SK-N-SH (cell line): Measurements from ENCODE around the gene SCUBE3. TPM values are rescaled to one million over a fixed set of nuclear protein-coding genes. Genes with fewer than 3 reads are reported as not detected.

Source experiments
- CTCF ChIA-PET: fragments of 300-600, 350-600 bp; formaldehyde crosslinking; extraction: SDS; loops from one replicate; lab custom pipeline; 2021; lab: Yijun Ruan, JAX
- POLR2A ChIA-PET: fragments of 350-600 bp; sonication (Branson Sonifier 250); formaldehyde crosslinking; extraction: SDS; loops from one replicate; lab custom pipeline; 2020; ENCODE audit warnings: antibody characterized with exemption, inconsistent platforms; lab: Yijun Ruan, JAX
- DNase-seq: peaks from one replicate; pipeline ENCODE4 v3.0.0; 2012
- H2AFZ ChIP-seq: fragments of 200-600 bp; sonication (generic); 2 replicates; pipeline ENCODE4 v1.8.1; 2016; ENCODE audit warnings: antibody characterized with exemption, mild to moderate bottlenecking, low read depth
- H3F3A ChIP-seq: fragments of 200-600 bp; sonication (generic); replicated peaks from 2 replicates; pipeline ENCODE3; 2016; ENCODE audit warnings: antibody characterized with exemption, mild to moderate bottlenecking; ENCODE audit not compliant: insufficient read depth
- H3K27ac ChIP-seq, 2 experiments: fragments of 200-500 bp in 1 of 2; fragments of 200-600 bp in 1 of 2; sonication (Bioruptor generic) in 1 of 2; sonication (generic), shearing (Covaris generic) in 1 of 2; 2 replicates each; pipeline versions ENCODE4 v1.5.1 to v1.6.1; 2014 to 2016; ENCODE audit warnings: low read depth in 2 of 2, inconsistent platforms in 1 of 2, low read length in 1 of 2, mild to moderate bottlenecking in 1 of 2, mixed read lengths in 1 of 2
- H3K27me3 ChIP-seq: fragments of 200-600 bp; sonication (generic), shearing (Covaris generic); 2 replicates; pipeline ENCODE4 v1.6.1; 2016; ENCODE audit warnings: mixed run types; ENCODE audit not compliant: insufficient read depth
- H3K36me3 ChIP-seq, 2 experiments: fragments of 200-500 bp in 1 of 2; fragments of 200-600 bp in 1 of 2; sonication (Bioruptor generic) in 1 of 2; sonication (generic) in 1 of 2; replicated peaks in 1 of 2; 2 replicates each; pipeline versions ENCODE3 to v1.5.1; 2014 to 2016; ENCODE audit warnings: low read length in 1 of 2, mild to moderate bottlenecking in 1 of 2; ENCODE audit not compliant: insufficient read depth in 2 of 2, control insufficient read depth in 1 of 2
- H3K4me1 ChIP-seq, 2 experiments: fragments of 200-500 bp in 1 of 2; fragments of 200-600 bp in 1 of 2; sonication (Bioruptor generic) in 1 of 2; sonication (generic), shearing (Covaris generic) in 1 of 2; 2 replicates each; pipeline versions ENCODE4 v1.5.1 to v1.6.1; 2014 to 2016; ENCODE audit warnings: low read depth in 1 of 2, low read length in 1 of 2, mixed run types in 1 of 2; ENCODE audit not compliant: insufficient read depth in 2 of 2, control insufficient read depth in 1 of 2
- H3K4me2 ChIP-seq: fragments of 200-600 bp; sonication (generic), shearing (Covaris generic); 2 replicates; pipeline ENCODE4 v1.6.1; 2017; ENCODE audit warnings: mixed run types
- H3K4me3 ChIP-seq, 2 experiments: fragments of 200-500 bp in 1 of 2; fragments of 200-600 bp in 1 of 2; sonication (Bioruptor generic) in 1 of 2; sonication (generic), shearing (Covaris generic) in 1 of 2; 2 replicates each; pipeline versions ENCODE4 v1.5.1 to v1.8.1; 2014 to 2016; ENCODE audit warnings: low read depth in 2 of 2, inconsistent platforms in 1 of 2, low read length in 1 of 2, mild to moderate bottlenecking in 1 of 2, mixed read lengths in 1 of 2, moderate library complexity in 1 of 2
- H3K79me2 ChIP-seq: fragments of 200-600 bp; sonication (generic); 2 replicates; pipeline ENCODE4 v1.8.1; 2017; ENCODE audit warnings: mild to moderate bottlenecking; ENCODE audit not compliant: insufficient read depth
- H3K9ac ChIP-seq: fragments of 200-600 bp; sonication (generic); 2 replicates; pipeline ENCODE4 v1.6.1; 2017; ENCODE audit warnings: mixed run types
- H3K9me2 ChIP-seq: fragments of 200-600 bp; sonication (generic); 2 replicates; pipeline ENCODE4 v1.6.1; 2017; ENCODE audit warnings: mixed run types
- H3K9me3 ChIP-seq: fragments of 200-600 bp; sonication (generic); 2 replicates; pipeline ENCODE4 v1.6.1; 2017; ENCODE audit warnings: mixed run types, mild to moderate bottlenecking, moderate library complexity
- H4K20me1 ChIP-seq: fragments of 200-600 bp; sonication (generic); 2 replicates; pipeline ENCODE4 v1.6.1; 2017; ENCODE audit warnings: mild to moderate bottlenecking, mixed run types; ENCODE audit not compliant: insufficient read depth
- CHD2 ChIP-seq: fragments of 150-350 bp; IDR thresholded peaks from 2 replicates; pipeline ENCODE4 v1.6.1; 2018; ENCODE audit warnings: low read length; ENCODE audit not compliant: partially characterized antibody
- CTCF ChIP-seq: fragments of 200-600 bp; sonication (generic); IDR thresholded peaks from 2 replicates; pipeline ENCODE4 v1.6.1; 2017; ENCODE audit warnings: antibody characterized with exemption, mild to moderate bottlenecking, moderate library complexity
- EP300 ChIP-seq, 2 experiments: IDR thresholded peaks; 2 replicates each; pipeline versions ENCODE4 v1.4.0 to v1.6.1; 2012; ENCODE audit warnings: borderline replicate concordance in 1 of 2, low read depth in 1 of 2, low read length in 1 of 2
- FOXJ3 ChIP-seq: sonication (generic); formaldehyde crosslinking; IDR thresholded peaks from 2 replicates; pipeline ENCODE4 v1.5.1; 2020; ENCODE audit warnings: mild to moderate bottlenecking, missing genetic modification reagents
- FOXM1 ChIP-seq: IDR thresholded peaks from 2 replicates; pipeline ENCODE4 v1.4.0; 2012; ENCODE audit warnings: low read depth, mild to moderate bottlenecking
- GATA2 ChIP-seq: sonication (generic); formaldehyde crosslinking; IDR thresholded peaks from 2 replicates; pipeline ENCODE4 v1.5.0; 2020; ENCODE audit warnings: mild to moderate bottlenecking, missing genetic modification reagents
- IRF3 ChIP-seq: fragments of 150-350 bp; IDR thresholded peaks from 2 replicates; pipeline ENCODE4 v1.6.1; 2016; ENCODE audit warnings: mild to moderate bottlenecking, low read depth, low read length
- JUND ChIP-seq: IDR thresholded peaks from 2 replicates; pipeline ENCODE4 v1.4.0; 2012
- MAX ChIP-seq: IDR thresholded peaks from 2 replicates; pipeline ENCODE4 v1.4.0; 2012; ENCODE audit warnings: low read depth
- MXI1 ChIP-seq: IDR thresholded peaks from 2 replicates; pipeline ENCODE4 v1.6.1; 2012; ENCODE audit warnings: mild to moderate bottlenecking, low read depth, low read length, improper control_type of control experiment
- NFIC ChIP-seq: IDR thresholded peaks from 2 replicates; pipeline ENCODE4 v1.4.0; 2012; ENCODE audit warnings: borderline replicate concordance
- NRF1 ChIP-seq: IDR thresholded peaks from 2 replicates; pipeline ENCODE4 v1.6.1; 2012; ENCODE audit warnings: low read depth, mild to moderate bottlenecking, low read length
- PBX3 ChIP-seq: IDR thresholded peaks from 2 replicates; pipeline ENCODE4; 2012
- POLR2AphosphoS5 ChIP-seq: IDR thresholded peaks from 2 replicates; pipeline ENCODE4 v1.6.1; 2012; ENCODE audit warnings: low read depth, low read length
- RCOR1 ChIP-seq: fragments of 150-350 bp; IDR thresholded peaks from 2 replicates; pipeline ENCODE4 v1.6.1; 2017; ENCODE audit warnings: antibody characterized with exemption, low read length
- SMC3 ChIP-seq: IDR thresholded peaks from 2 replicates; pipeline ENCODE4 v1.6.1; 2012; ENCODE audit warnings: low read depth, low read length, improper control_type of control experiment
- TAF1 ChIP-seq: IDR thresholded peaks from 2 replicates; pipeline ENCODE4 v1.6.1; 2012; ENCODE audit warnings: low read depth, mild to moderate bottlenecking, low read length, moderate library complexity, borderline replicate concordance
- TCF12 ChIP-seq: IDR thresholded peaks from 2 replicates; pipeline ENCODE4 v1.4.0; 2012
- YY1 ChIP-seq: IDR thresholded peaks from 2 replicates; pipeline ENCODE4 v1.4.0; 2012; ENCODE audit warnings: low read depth, mild to moderate bottlenecking
- WGBS: methylation state at CpG from one replicate; pipeline ENCODE4 v1.1.6; 2017; ENCODE audit warnings: low lambda C conversion rate; 5-methylcytosine and 5-hydroxymethylcytosine counted together
- polyA plus RNA-seq, 3 experiments: library from polyadenylated mRNA; depleted of rRNA; stranded (reverse); fragments of >200 nt; gene quantifications; 2 replicates each; pipeline ENCODE4 v1.2.3, GENCODE V29; 2012

The SCUBE3 gene
- polyA plus RNA-seq, 1 of the 3 experiments (the other 2 are of a cell fraction) = 2.0 TPM

GRCh38 chr6:35218456-35218855 is 4.7 kb downstream of the SCUBE3 start:
- H3K27ac ChIP-seq = no peak overlapping the region
- no peaks in the 10 kb centered on the region for H4K20me1 ChIP-seq
- no peak overlapping the region for H3K9ac ChIP-seq
- no peaks in the 10 kb centered on the region for H3K9me2 ChIP-seq
- ChIA-PET POLR2A (no interaction called here), CTCF (interaction anchor here (1.5 to 8.7 kb wide), 3 partner anchors 12 to 22 kb away, joined by 5 to 57 read pairs (median 14); no protein-coding TSS in a partner anchor)
- H2AFZ ChIP-seq = no peak overlapping the region
- no peak overlapping the region for H3K4me2 ChIP-seq
- no peak for DNase-seq
- H3K27me3 ChIP-seq = no peaks in the 10 kb centered on the region
- WGBS = 100% methylated on average over 2 of the region's 4 CpGs
- H3K79me2 ChIP-seq = peaks cover 9% of the 10 kb centered on the region; the same call in 1 of the 2 replicates
- peaks cover 0 to 4% of the 10 kb centered on the region in 2 experiments; a peak in 1 of 4 replicates for H3K4me1 ChIP-seq
- no peaks in the 10 kb centered on the region for H3K9me3 ChIP-seq
- TF ChIP-seq POLR2AphosphoS5 (no peak), JUND (no peak), FOXJ3 (CRISPR knock-in tag) (no peak), TCF12 (no peak), CHD2 (no peak)
- H3K36me3 ChIP-seq = no peaks in the 10 kb centered on the region
- no peaks in the 10 kb centered on the region for H3F3A ChIP-seq
- no peak overlapping the region for H3K4me3 ChIP-seq

- no peak for TF ChIP-seq GATA2
- no peak for TF ChIP-seq TAF1
- TF ChIP-seq MXI1 = no peak
- no peak for TF ChIP-seq FOXJ3 (CRISPR knock-in tag)
- no peak for TF ChIP-seq TCF12
- TF ChIP-seq SMC3 = no peak
- no peak for TF ChIP-seq PBX3
- TF ChIP-seq NRF1 = no peak
- ChIA-PET POLR2A (no interaction called here), CTCF (interaction anchor here (0.8 to 8.7 kb wide), 5 partner anchors 10 to 80 kb away, joined by 3 to 57 read pairs (median 6); no protein-coding TSS in a partner anchor)
- no peaks in the 10 kb centered on the region for H3K9me3 ChIP-seq
- peaks cover 6% of the 10 kb centered on the region; the same call in 1 of the 2 replicates for H3K79me2 ChIP-seq
- H3K4me1 ChIP-seq = no peaks in the 10 kb centered on the region; a peak in 1 of 4 replicates
- no peak overlapping the region for H3K9ac ChIP-seq
- no peaks in the 10 kb centered on the region for H3K36me3 ChIP-seq
- DNase-seq = no peak
- H2AFZ ChIP-seq = no peak overlapping the region
- no peaks in the 10 kb centered on the region for H4K20me1 ChIP-seq
- H3K27ac ChIP-seq = no peak overlapping the region
- no peak overlapping the region for H3K4me3 ChIP-seq
- no peaks in the 10 kb centered on the region for H3K9me2 ChIP-seq
- WGBS = 77% methylated on average over 4 of the region's 4 CpGs
- H3F3A ChIP-seq = no peaks in the 10 kb centered on the region
- H3K4me2 ChIP-seq = no peak overlapping the region
- no peaks in the 10 kb centered on the region for H3K27me3 ChIP-seq
Measured at GRCh38 chr6:35219683-35220326, 6.0 kb downstream of the SCUBE3 start.

- Histone ChIP-seq H3K9me3 (no peaks in the 10 kb centered on the region), H3K4me2 (no peak overlapping the region), H3K27ac (no peak overlapping the region), H3K27me3 (no peaks in the 10 kb centered on the region), H3K9ac (no peak overlapping the region), H3K36me3 (peaks cover 0 to 3% of the 10 kb centered on the region in 2 experiments), H3K9me2 (no peaks in the 10 kb centered on the region), H3K4me3 (no peak overlapping the region), H2AFZ (no peak overlapping the region), H3K4me1 (no peaks in the 10 kb centered on the region; a peak in 1 of 4 replicates), H4K20me1 (no peaks in the 10 kb centered on the region), H3K79me2 (peaks cover 5% of the 10 kb centered on the region; the same call in 1 of the 2 replicates), H3F3A (no peaks in the 10 kb centered on the region)
- ChIA-PET CTCF (interaction anchor here (0.7 to 8.7 kb wide), 3 partner anchors 10 to 74 kb away, joined by 3 to 57 read pairs (median 6); no protein-coding TSS in a partner anchor), POLR2A (no interaction called here)
- no peak for DNase-seq
- WGBS = 92% methylated on average over 1 of the region's 1 CpG
- TF ChIP-seq SMC3 (no peak), TCF12 (no peak), FOXJ3 (CRISPR knock-in tag) (no peak), CTCF (no peak), RCOR1 (no peak), MAX (no peak), POLR2AphosphoS5 (no peak), FOXM1 (no peak), YY1 (no peak), EP300 (IDR thresholded peaks at IDR 0.05; ENCODE audit: borderline replicate concordance in 1 of 2, low read depth in 1 of 2, low read length in 1 of 2) (no peak), NFIC (no peak), IRF3 (no peak)
Measured at GRCh38 chr6:35220711-35221110, 7.0 kb downstream of the SCUBE3 start.
